GM19468 (cell line): ENCODE data around the gene LRRC70.
"Not testable (repeated sequence)": the region's sequence is repeated elsewhere in the genome, so short reads cannot be mapped to it uniquely, and the experiment has no call there.

Experiments used
- ATAC-seq: cut with Tn5 transposase; IDR thresholded peaks from one replicate; pipeline ENCODE4 v1.9.1; 2021; ENCODE audit warnings: mild to moderate bottlenecking, moderate library complexity, moderate number of reproducible peaks; ENCODE audit not compliant: unreplicated experiment; ENCODE audit errors: extremely low read depth

Gene LRRC70, protein sequence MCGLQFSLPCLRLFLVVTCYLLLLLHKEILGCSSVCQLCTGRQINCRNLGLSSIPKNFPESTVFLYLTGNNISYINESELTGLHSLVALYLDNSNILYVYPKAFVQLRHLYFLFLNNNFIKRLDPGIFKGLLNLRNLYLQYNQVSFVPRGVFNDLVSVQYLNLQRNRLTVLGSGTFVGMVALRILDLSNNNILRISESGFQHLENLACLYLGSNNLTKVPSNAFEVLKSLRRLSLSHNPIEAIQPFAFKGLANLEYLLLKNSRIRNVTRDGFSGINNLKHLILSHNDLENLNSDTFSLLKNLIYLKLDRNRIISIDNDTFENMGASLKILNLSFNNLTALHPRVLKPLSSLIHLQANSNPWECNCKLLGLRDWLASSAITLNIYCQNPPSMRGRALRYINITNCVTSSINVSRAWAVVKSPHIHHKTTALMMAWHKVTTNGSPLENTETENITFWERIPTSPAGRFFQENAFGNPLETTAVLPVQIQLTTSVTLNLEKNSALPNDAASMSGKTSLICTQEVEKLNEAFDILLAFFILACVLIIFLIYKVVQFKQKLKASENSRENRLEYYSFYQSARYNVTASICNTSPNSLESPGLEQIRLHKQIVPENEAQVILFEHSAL

DNA sequence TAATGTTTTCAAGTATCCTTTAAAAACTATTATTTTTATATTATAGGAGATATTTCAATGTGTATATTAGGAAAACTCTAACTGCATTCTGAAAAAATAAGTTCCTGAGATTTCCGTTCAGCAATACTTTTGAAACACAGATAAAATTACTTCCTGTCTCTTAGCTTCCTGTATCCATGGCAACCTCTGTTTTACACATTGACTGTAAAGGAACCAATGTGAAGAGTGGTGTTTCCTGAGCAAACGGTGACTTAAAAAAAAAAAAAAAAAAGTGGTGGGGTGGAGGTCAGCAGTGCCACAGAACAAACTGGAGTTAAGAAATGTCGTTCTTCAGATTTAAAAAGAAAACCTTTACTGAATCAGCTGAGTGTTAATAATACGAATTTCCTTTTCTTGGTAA lies at the start of gene LRRC70:
Gene LRRC70 (plus strand): TSS at position 280 of the 400 bp plus-strand sequence. CDS start 620 bp downstream, outside the sequence.
- peak; percentile 62 for ATAC-seq

GRCh38 chr5:62533597-62533996 lies 45.0 kb upstream of the LRRC70 start:
- no peak for ATAC-seq

- ATAC-seq = no peak
These were observed 44.0 kb upstream of the LRRC70 start for GRCh38 chr5:62534461-62535236.

- ATAC-seq = no peak
These were observed 42.4 kb upstream of the LRRC70 start for GRCh38 chr5:62536232-62536631.

DNA sequence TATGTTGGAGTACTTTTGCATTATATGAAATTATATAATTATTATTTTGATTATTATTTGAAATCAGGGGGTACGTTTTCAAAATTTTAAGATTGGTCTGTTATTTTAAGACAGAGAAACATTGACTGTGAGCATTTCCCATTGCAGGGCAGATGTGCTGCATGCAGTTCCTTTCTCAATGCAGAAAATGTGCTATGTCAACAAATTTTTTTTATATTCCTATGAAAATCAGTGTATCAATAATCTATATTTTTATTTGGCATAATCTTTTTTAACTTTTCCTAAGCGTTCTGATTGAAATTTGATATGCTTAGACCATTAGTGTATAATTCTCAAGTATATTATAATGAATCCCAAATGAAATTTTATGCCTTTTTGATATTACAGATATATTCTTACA lies 41.8 kb upstream of the LRRC70 start:
- no peak for ATAC-seq

- no peak for ATAC-seq
These were observed 40.3 kb upstream of the LRRC70 start for GRCh38 chr5:62538017-62538942.

GRCh38 chr5:62542720-62543119 lies 35.9 kb upstream of the LRRC70 start:
- no peak for ATAC-seq

- no peak for ATAC-seq
These were observed 30.5 kb upstream of the LRRC70 start for GRCh38 chr5:62547945-62548630.

DNA sequence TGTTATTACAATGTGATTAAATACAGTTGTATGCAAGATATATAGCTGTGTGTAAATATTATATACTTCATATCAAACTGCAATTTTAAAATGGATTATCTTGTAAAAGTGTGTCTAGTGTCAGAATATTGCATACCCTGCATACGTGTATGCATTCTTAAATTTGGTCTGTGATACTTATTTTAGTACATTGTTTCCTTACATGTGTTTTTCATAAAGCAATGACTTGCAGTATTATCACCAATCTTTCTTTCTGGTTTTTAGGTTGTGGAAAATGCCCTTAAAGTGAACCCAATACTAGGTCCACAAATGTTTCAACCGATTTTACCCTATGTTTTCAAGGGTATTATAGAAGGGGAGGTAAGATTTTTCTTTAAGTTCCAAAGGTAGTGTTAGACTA lies 28.5 kb upstream of the LRRC70 start:
- ATAC-seq = no peak

- no peak for ATAC-seq
These were observed 22.7 kb upstream of the LRRC70 start for GRCh38 chr5:62555930-62556329.

GRCh38 chr5:62558941-62559340 lies 19.7 kb upstream of the LRRC70 start:
- no peak for ATAC-seq

- ATAC-seq = no peak
These were observed 17.8 kb upstream of the LRRC70 start for GRCh38 chr5:62560786-62561185.

- ATAC-seq = no peak
These were observed 16.7 kb upstream of the LRRC70 start for GRCh38 chr5:62561896-62562295.

DNA sequence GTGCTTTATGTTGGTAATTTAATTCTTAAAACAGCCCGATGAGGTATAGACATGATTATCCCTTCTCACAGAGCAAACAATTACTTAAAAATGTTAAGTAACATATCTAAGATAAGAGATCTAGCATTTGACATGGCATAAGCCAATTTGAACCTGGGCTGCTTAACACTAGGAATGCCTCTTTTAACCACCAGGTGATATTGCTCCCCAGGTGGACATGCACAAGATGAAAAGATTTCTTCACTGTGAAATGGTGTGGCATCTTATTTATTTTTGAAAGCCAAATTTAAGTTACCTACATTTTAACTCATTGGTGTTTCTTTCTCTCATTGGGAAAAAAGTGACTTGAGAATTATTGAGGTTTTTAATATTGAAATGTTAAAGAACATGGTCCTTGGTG lies 15.8 kb upstream of the LRRC70 start:
- ATAC-seq = no peak

DNA sequence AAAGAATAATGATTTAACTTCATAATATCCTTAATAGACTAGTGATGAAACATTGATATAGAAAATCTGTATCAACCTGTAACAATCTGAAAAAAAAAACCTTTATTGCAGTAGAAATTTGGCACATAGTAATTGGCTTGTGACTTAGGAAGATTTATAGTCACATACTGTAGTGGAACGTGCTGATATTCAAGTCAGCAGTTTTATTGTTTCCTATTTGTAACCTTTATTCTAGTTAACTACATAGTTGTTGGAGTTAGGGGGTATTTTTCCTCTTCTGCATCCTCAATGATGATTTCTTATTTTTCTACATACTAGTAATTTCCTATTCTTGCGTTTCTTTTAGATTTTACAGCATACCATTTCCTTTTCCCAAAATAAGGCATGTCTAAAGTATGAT lies 14.5 kb upstream of the LRRC70 start:
- ATAC-seq = no peak

DNA sequence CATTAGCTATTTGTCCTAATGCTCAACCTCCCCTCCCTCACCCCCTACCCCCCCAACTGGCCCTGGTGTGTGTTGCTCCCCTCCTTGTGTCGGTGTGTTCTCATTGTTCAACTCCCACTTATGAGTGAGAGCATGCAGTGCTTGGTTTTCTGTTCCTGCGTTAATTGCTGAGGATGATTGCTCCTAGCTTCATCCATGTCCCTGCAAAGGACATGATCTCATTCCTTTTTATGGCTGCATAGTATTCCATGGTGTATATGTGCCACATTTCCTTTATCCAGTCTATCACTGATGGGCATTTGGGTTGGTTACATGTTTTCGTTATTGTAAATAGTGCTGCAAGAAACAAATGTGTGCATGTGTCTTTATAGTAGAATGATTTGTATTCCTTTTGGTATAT lies 12.9 kb upstream of the LRRC70 start:
- ATAC-seq = not testable (repeated sequence)

GRCh38 chr5:62568143-62568542 lies 10.5 kb upstream of the LRRC70 start:
- no peak for ATAC-seq

GRCh38 chr5:62568800-62569432 lies 9.7 kb upstream of the LRRC70 start:
- ATAC-seq = no peak

GRCh38 chr5:62569470-62569869 lies 9.1 kb upstream of the LRRC70 start:
- ATAC-seq = no peak
